ENCODE results near the gene SH3GLB1. TPM values are rescaled to one million over a fixed set of nuclear protein-coding genes. Genes with fewer than 3 reads are reported as not detected.
"Not testable (repeated sequence)": the region's sequence is repeated elsewhere in the genome, so short reads cannot be mapped to it uniquely, and the experiment has no call there.

SH3GLB1 gene
- polyA plus RNA-seq (2013, experiment 1 of 2), result 53.5 TPM
- 57.0 TPM for polyA plus RNA-seq (2013, experiment 2 of 2)

- H3K27me3 ChIP-seq (ENCODE audit: control insufficient read depth in 1 of 2, insufficient read depth in 1 of 2, low read length in 2 of 2), result no peaks in the 10 kb centered on the region
- peak; percentile 91 for DNase-seq
- H2BK5ac ChIP-seq (ENCODE audit: low read depth, low read length, poor library complexity, severe bottlenecking), result peak within 1 kb of the TSS; percentile 97
- H2BK12ac ChIP-seq (ENCODE audit: low read length in 2 of 2), result peak within 1 kb of the TSS in 1 of 2 experiments; percentile 84
- H3K9me3 ChIP-seq (ENCODE audit: control insufficient read depth, low read length), result no peaks in the 10 kb centered on the region
- peak within 1 kb of the TSS; percentile 86 for H3K4me2 ChIP-seq (ENCODE audit: low read length, poor library complexity, severe bottlenecking)
- peak within 1 kb of the TSS; percentile 97 for H2BK120ac ChIP-seq (ENCODE audit: low read depth, low read length)
- no peaks in the 10 kb centered on the region for H3K36me3 ChIP-seq (ENCODE audit: control insufficient read depth in 1 of 2, insufficient read depth in 2 of 2, low read depth in 1 of 2, low read length in 2 of 2)
- H3K4ac ChIP-seq (ENCODE audit: low read depth in 1 of 2, low read length in 2 of 2), result peak within 1 kb of the TSS; percentile 96 to 99
- peak within 1 kb of the TSS; percentile 96 for H2BK15ac ChIP-seq (ENCODE audit: low read depth, poor library complexity, severe bottlenecking)
- no peaks in the 10 kb centered on the region for H3K79me1 ChIP-seq (replicated peaks; ENCODE audit: low read length, poor library complexity, severe bottlenecking)
- peak within 1 kb of the TSS; percentile 79 to 99 for H3K18ac ChIP-seq (ENCODE audit: low read depth in 1 of 2, low read length in 2 of 2)
- peak within 1 kb of the TSS; percentile 91 for H2AFZ ChIP-seq (ENCODE audit: low read depth, low read length)
- peak within 1 kb of the TSS; percentile 47 to 98 for H3K14ac ChIP-seq (ENCODE audit: low read length in 2 of 2)
- peak within 1 kb of the TSS; percentile 85 to 97 for H3K4me3 ChIP-seq (ENCODE audit: insufficient read depth in 1 of 2, low read depth in 1 of 2, low read length in 2 of 2)
- peaks cover 1% of the 10 kb centered on the region for H3K4me1 ChIP-seq (ENCODE audit: control insufficient read depth, insufficient read depth, low read depth, low read length)
- H3K27ac ChIP-seq (ENCODE audit: low read length, poor library complexity, severe bottlenecking), result peak within 1 kb of the TSS; percentile 94
- WGBS, result under 1% methylated on average over 54 of the region's 71 CpGs
- H3K9ac ChIP-seq (ENCODE audit: low read length), result peak within 1 kb of the TSS; percentile 95
- peak within 1 kb of the TSS; percentile 99 for H4K8ac ChIP-seq (ENCODE audit: low read length)
- H2AK5ac ChIP-seq (ENCODE audit: low read length, severe bottlenecking), result no peak within 1 kb of the TSS
- peak within 1 kb of the TSS; percentile 99 for H4K91ac ChIP-seq (ENCODE audit: low read length)
- peak within 1 kb of the TSS; percentile 47 to 99 for H3K23ac ChIP-seq (ENCODE audit: low read length in 2 of 2)
Observed at GRCh38 chr1:86704458-86704971, at the start of gene SH3GLB1. SH3GLB1 (plus strand) TSS chr1:86704576; CDS start chr1:86704900, 324 bp downstream.

- H3K36me3 ChIP-seq (ENCODE audit: control insufficient read depth in 1 of 2, insufficient read depth in 2 of 2, low read depth in 1 of 2, low read length in 2 of 2); H3K23ac ChIP-seq (ENCODE audit: low read length in 2 of 2); H4K8ac ChIP-seq (ENCODE audit: low read length); H4K91ac ChIP-seq (ENCODE audit: low read length); H3K9me3 ChIP-seq (ENCODE audit: control insufficient read depth, low read length); H3K27ac ChIP-seq (ENCODE audit: low read length, poor library complexity, severe bottlenecking); H3K79me1 ChIP-seq (replicated peaks; ENCODE audit: low read length, poor library complexity, severe bottlenecking); H2AK5ac ChIP-seq (ENCODE audit: low read length, severe bottlenecking); H3K4me2 ChIP-seq (ENCODE audit: low read length, poor library complexity, severe bottlenecking); H3K14ac ChIP-seq (ENCODE audit: low read length in 2 of 2); H2BK5ac ChIP-seq (ENCODE audit: low read depth, low read length, poor library complexity, severe bottlenecking); H2BK15ac ChIP-seq (ENCODE audit: low read depth, poor library complexity, severe bottlenecking); H3K4ac ChIP-seq (ENCODE audit: low read depth in 1 of 2, low read length in 2 of 2); H3K9ac ChIP-seq (ENCODE audit: low read length); H2AFZ ChIP-seq (ENCODE audit: low read depth, low read length); H3K27me3 ChIP-seq (ENCODE audit: control insufficient read depth in 1 of 2, insufficient read depth in 1 of 2, low read length in 2 of 2); H3K18ac ChIP-seq (ENCODE audit: low read depth in 1 of 2, low read length in 2 of 2); H2BK12ac ChIP-seq (ENCODE audit: low read length in 2 of 2); DNase-seq; H2BK120ac ChIP-seq (ENCODE audit: low read depth, low read length); H3K4me3 ChIP-seq (ENCODE audit: insufficient read depth in 1 of 2, low read depth in 1 of 2, low read length in 2 of 2); H3K4me1 ChIP-seq (ENCODE audit: control insufficient read depth, insufficient read depth, low read depth, low read length): not testable (repeated sequence)
- 89% methylated on average over 7 of the region's 7 CpGs for WGBS
Observed at GRCh38 chr1:86658381-86658780, 46.0 kb upstream of the SH3GLB1 start.

GRCh38 chr1:86666368-86666767, 38.0 kb upstream of the SH3GLB1 start:
- Histone ChIP-seq H3K4ac (ENCODE audit: low read depth in 1 of 2, low read length in 2 of 2) (no peak overlapping the region), H3K27ac (ENCODE audit: low read length, poor library complexity, severe bottlenecking) (no peak overlapping the region), H3K79me1 (replicated peaks; ENCODE audit: low read length, poor library complexity, severe bottlenecking) (no peaks in the 10 kb centered on the region), H3K36me3 (ENCODE audit: control insufficient read depth in 1 of 2, insufficient read depth in 2 of 2, low read depth in 1 of 2, low read length in 2 of 2) (no peaks in the 10 kb centered on the region), H3K4me1 (ENCODE audit: control insufficient read depth, insufficient read depth, low read depth, low read length) (no peaks in the 10 kb centered on the region), H3K18ac (ENCODE audit: low read depth in 1 of 2, low read length in 2 of 2) (no peak overlapping the region), H3K4me2 (ENCODE audit: low read length, poor library complexity, severe bottlenecking) (no peak overlapping the region), H2AFZ (ENCODE audit: low read depth, low read length) (no peak overlapping the region), H3K9me3 (ENCODE audit: control insufficient read depth, low read length) (no peaks in the 10 kb centered on the region), H3K14ac (ENCODE audit: low read length in 2 of 2) (no peak overlapping the region), H2BK120ac (ENCODE audit: low read depth, low read length) (no peak overlapping the region), H2BK12ac (ENCODE audit: low read length in 2 of 2) (no peak overlapping the region), H3K23ac (ENCODE audit: low read length in 2 of 2) (no peak overlapping the region), H3K9ac (ENCODE audit: low read length) (no peak overlapping the region), H3K27me3 (ENCODE audit: control insufficient read depth in 1 of 2, insufficient read depth in 1 of 2, low read length in 2 of 2) (no peaks in the 10 kb centered on the region), H4K91ac (ENCODE audit: low read length) (no peak overlapping the region), H4K8ac (ENCODE audit: low read length) (no peak overlapping the region), H2BK15ac (ENCODE audit: low read depth, poor library complexity, severe bottlenecking) (no peak overlapping the region), H2AK5ac (ENCODE audit: low read length, severe bottlenecking) (no peak overlapping the region), H3K4me3 (ENCODE audit: insufficient read depth in 1 of 2, low read depth in 1 of 2, low read length in 2 of 2) (no peak overlapping the region), H2BK5ac (ENCODE audit: low read depth, low read length, poor library complexity, severe bottlenecking) (no peak overlapping the region)
- no peak for DNase-seq
- WGBS, result 94% methylated on average over 3 of the region's 4 CpGs

GRCh38 chr1:86687595-86687994, 16.8 kb upstream of the SH3GLB1 start:
- Histone ChIP-seq H3K9ac (ENCODE audit: low read length) (peak overlapping the region; percentile 22), H3K79me1 (replicated peaks; ENCODE audit: low read length, poor library complexity, severe bottlenecking) (no peaks in the 10 kb centered on the region), H3K4me2 (ENCODE audit: low read length, poor library complexity, severe bottlenecking) (no peak overlapping the region), H3K23ac (ENCODE audit: low read length in 2 of 2) (no peak overlapping the region), H3K27me3 (ENCODE audit: control insufficient read depth in 1 of 2, insufficient read depth in 1 of 2, low read length in 2 of 2) (no peaks in the 10 kb centered on the region), H3K4ac (ENCODE audit: low read depth in 1 of 2, low read length in 2 of 2) (no peak overlapping the region), H3K27ac (ENCODE audit: low read length, poor library complexity, severe bottlenecking) (no peak overlapping the region), H3K36me3 (ENCODE audit: control insufficient read depth in 1 of 2, insufficient read depth in 2 of 2, low read depth in 1 of 2, low read length in 2 of 2) (no peaks in the 10 kb centered on the region), H2BK12ac (ENCODE audit: low read length in 2 of 2) (no peak overlapping the region), H3K9me3 (ENCODE audit: control insufficient read depth, low read length) (no peaks in the 10 kb centered on the region), H3K4me1 (ENCODE audit: control insufficient read depth, insufficient read depth, low read depth, low read length) (no peaks in the 10 kb centered on the region), H2BK120ac (ENCODE audit: low read depth, low read length) (no peak overlapping the region), H2AK5ac (ENCODE audit: low read length, severe bottlenecking) (no peak overlapping the region), H2BK15ac (ENCODE audit: low read depth, poor library complexity, severe bottlenecking) (no peak overlapping the region), H3K4me3 (ENCODE audit: insufficient read depth in 1 of 2, low read depth in 1 of 2, low read length in 2 of 2) (no peak overlapping the region), H4K91ac (ENCODE audit: low read length) (no peak overlapping the region), H2AFZ (ENCODE audit: low read depth, low read length) (no peak overlapping the region), H3K14ac (ENCODE audit: low read length in 2 of 2) (no peak overlapping the region), H2BK5ac (ENCODE audit: low read depth, low read length, poor library complexity, severe bottlenecking) (no peak overlapping the region), H4K8ac (ENCODE audit: low read length) (no peak overlapping the region), H3K18ac (ENCODE audit: low read depth in 1 of 2, low read length in 2 of 2) (no peak overlapping the region)
- DNase-seq, result peak; percentile 15
- no CpG with 5 or more reads among the region's 1 CpG for whole genome bisulfite sequencing

All from mesenchymal stem cell (in vitro differentiated cells and primary cell).